ENCODE results near the gene DNAAF1. TPM values are rescaled to one million over a fixed set of nuclear protein-coding genes. Genes with fewer than 3 reads are reported as not detected.

Gene DNAAF1
- total RNA-seq, 1 donor from 2014 or later, result not detected

- FAIRE-seq (no peak), DNase-seq (ENCODE audit: low read depth) (no peak)
- Histone ChIP-seq H3K4me3 (ENCODE audit: low read depth, low read length) (no peak overlapping the region), H3K27me3 (ENCODE audit: control insufficient read depth, insufficient read depth, low read length) (no peaks in the 10 kb centered on the region), H3K36me3 (ENCODE audit: control insufficient read depth, insufficient read depth, low read length) (peaks cover 4% of the 10 kb centered on the region)
- TF ChIP-seq CTCF (IDR thresholded peaks at IDR 0.05; ENCODE audit: insufficient read depth, low read length, severe bottlenecking), result no peak
These were observed 40.9 kb upstream of the DNAAF1 start for GRCh38 chr16:84104231-84104630.

GRCh38 chr16:84105301-84105815, 39.8 kb upstream of the DNAAF1 start:
- DNase-seq (ENCODE audit: low read depth) (no peak), FAIRE-seq (no peak)
- H3K36me3 ChIP-seq (ENCODE audit: control insufficient read depth, insufficient read depth, low read length), result peaks cover 4% of the 10 kb centered on the region
- no peaks in the 10 kb centered on the region for H3K27me3 ChIP-seq (ENCODE audit: control insufficient read depth, insufficient read depth, low read length)
- no peak for TF ChIP-seq CTCF (IDR thresholded peaks at IDR 0.05; ENCODE audit: insufficient read depth, low read length, severe bottlenecking)
- no peak overlapping the region for H3K4me3 ChIP-seq (ENCODE audit: low read depth, low read length)

GRCh38 chr16:84105948-84106740, 39.0 kb upstream of the DNAAF1 start:
- DNase-seq (ENCODE audit: low read depth) (no peak), FAIRE-seq (no peak)
- peaks cover 4% of the 10 kb centered on the region for H3K36me3 ChIP-seq (ENCODE audit: control insufficient read depth, insufficient read depth, low read length)
- TF ChIP-seq CTCF (IDR thresholded peaks at IDR 0.05; ENCODE audit: insufficient read depth, low read length, severe bottlenecking), result no peak
- no peak overlapping the region for H3K4me3 ChIP-seq (ENCODE audit: low read depth, low read length)
- no peaks in the 10 kb centered on the region for H3K27me3 ChIP-seq (ENCODE audit: control insufficient read depth, insufficient read depth, low read length)

- Histone ChIP-seq H3K27me3 (ENCODE audit: control insufficient read depth, insufficient read depth, low read length) (no peaks in the 10 kb centered on the region), H3K36me3 (ENCODE audit: control insufficient read depth, insufficient read depth, low read length) (peaks cover 4% of the 10 kb centered on the region)
These were observed 37.2 kb upstream of the DNAAF1 start for GRCh38 chr16:84107921-84108320.

GRCh38 chr16:84109598-84110335, 35.3 kb upstream of the DNAAF1 start:
- Histone ChIP-seq H3K36me3 (ENCODE audit: control insufficient read depth, insufficient read depth, low read length) (peaks cover 4% of the 10 kb centered on the region), H3K4me3 (ENCODE audit: low read depth, low read length) (no peak overlapping the region), H3K27me3 (ENCODE audit: control insufficient read depth, insufficient read depth, low read length) (no peaks in the 10 kb centered on the region)
- no peak for TF ChIP-seq CTCF (IDR thresholded peaks at IDR 0.05; ENCODE audit: insufficient read depth, low read length, severe bottlenecking)
- FAIRE-seq, result no peak
- peak; percentile 31 for DNase-seq (ENCODE audit: low read depth)

More at GRCh38 chr16:84107921-84108320, 37.2 kb upstream of the DNAAF1 start:
- no peak for FAIRE-seq
- DNase-seq (ENCODE audit: low read depth), result no peak
- no peak for TF ChIP-seq CTCF (IDR thresholded peaks at IDR 0.05; ENCODE audit: insufficient read depth, low read length, severe bottlenecking)
- no peak overlapping the region for H3K4me3 ChIP-seq (ENCODE audit: low read depth, low read length)

All from bronchial epithelial cell (primary cell).